HUES6 (cell line): Measurements from ENCODE around the gene LARGE1.

ENCODE experiments used
- H3K27ac ChIP-seq: 2 replicates; pipeline ENCODE4 v1.7.0; 2013; ENCODE audit warnings: low read depth, mild to moderate bottlenecking, low read length, inconsistent platforms
- H3K27me3 ChIP-seq: 2 replicates; pipeline ENCODE4 v1.6.1; 2013; ENCODE audit warnings: low read length; ENCODE audit not compliant: control insufficient read depth, insufficient read depth
- H3K36me3 ChIP-seq: 2 replicates; pipeline ENCODE4 v1.6.1; 2013; ENCODE audit warnings: low read length; ENCODE audit not compliant: control insufficient read depth, insufficient read depth
- H3K4me1 ChIP-seq: 2 replicates; pipeline ENCODE4 v1.6.1; 2013; ENCODE audit warnings: low read length; ENCODE audit not compliant: control insufficient read depth, insufficient read depth
- H3K4me3 ChIP-seq: 2 replicates; pipeline ENCODE4 v1.5.1; 2013; ENCODE audit warnings: low read depth, low read length
- H3K9ac ChIP-seq: one replicate; pipeline ENCODE4 v1.6.1; 2013; ENCODE audit warnings: mild to moderate bottlenecking, low read length
- H3K9me3 ChIP-seq: 2 replicates; pipeline ENCODE4 v1.6.1; 2013; ENCODE audit warnings: low read depth, low read length; ENCODE audit not compliant: control insufficient read depth, insufficient read depth

The LARGE1 gene

DNA sequence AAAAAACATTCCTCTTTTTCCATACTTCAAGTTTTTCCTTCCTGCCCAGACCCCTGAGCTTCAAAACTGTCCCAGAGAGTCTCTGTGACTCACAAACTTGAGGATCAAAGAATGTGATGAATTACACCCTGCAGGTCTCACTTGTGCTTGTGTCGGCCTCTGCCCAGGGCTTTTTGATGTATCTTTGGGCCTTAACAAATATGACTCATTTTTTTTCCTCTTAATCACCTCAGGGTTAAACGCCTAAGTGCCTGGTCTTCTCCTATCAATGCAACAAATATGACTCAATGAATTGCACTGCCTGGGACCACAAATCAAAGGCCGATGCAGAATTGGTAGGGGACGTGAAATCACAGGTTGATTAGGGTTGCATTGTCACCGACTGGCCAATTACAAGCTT lies 267.7 kb downstream of the LARGE1 start:
- Histone ChIP-seq H3K9ac (no peak overlapping the region), H3K36me3 (peaks cover 7% of the 10 kb centered on the region; the same call in 1 of the 2 replicates), H3K4me1 (peaks cover 18% of the 10 kb centered on the region), H3K27ac (no peak overlapping the region), H3K9me3 (peaks cover 8% of the 10 kb centered on the region), H3K4me3 (no peak overlapping the region), H3K27me3 (no peaks in the 10 kb centered on the region)

DNA sequence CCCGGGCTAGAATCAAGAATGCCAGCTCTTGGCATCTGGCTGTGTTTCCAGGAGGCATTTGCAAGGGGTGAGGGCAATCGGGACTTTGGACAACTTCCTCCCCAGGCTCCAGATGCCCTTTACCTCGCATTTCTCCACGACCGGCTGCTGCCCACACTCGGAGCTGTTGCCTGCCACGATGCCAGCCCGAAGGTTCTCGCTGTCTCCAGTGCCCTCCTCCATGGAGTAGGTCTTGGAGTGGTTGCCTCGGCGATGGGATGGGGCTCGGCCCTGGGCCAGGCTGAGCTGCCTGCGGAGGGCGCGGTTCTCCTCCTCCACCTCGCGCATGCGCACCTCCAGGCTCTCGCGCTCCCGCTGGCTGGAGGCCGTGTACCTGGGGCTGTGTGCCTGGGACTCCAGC lies 270.0 kb downstream of the LARGE1 start:
- H3K27ac ChIP-seq = no peak overlapping the region
- H3K4me1 ChIP-seq = peaks cover 18% of the 10 kb centered on the region
- H3K27me3 ChIP-seq = no peaks in the 10 kb centered on the region
- no peak overlapping the region for H3K9ac ChIP-seq
- peaks cover 7% of the 10 kb centered on the region; the same call in 1 of the 2 replicates for H3K36me3 ChIP-seq
- H3K9me3 ChIP-seq = no peaks in the 10 kb centered on the region
- no peak overlapping the region for H3K4me3 ChIP-seq

DNA sequence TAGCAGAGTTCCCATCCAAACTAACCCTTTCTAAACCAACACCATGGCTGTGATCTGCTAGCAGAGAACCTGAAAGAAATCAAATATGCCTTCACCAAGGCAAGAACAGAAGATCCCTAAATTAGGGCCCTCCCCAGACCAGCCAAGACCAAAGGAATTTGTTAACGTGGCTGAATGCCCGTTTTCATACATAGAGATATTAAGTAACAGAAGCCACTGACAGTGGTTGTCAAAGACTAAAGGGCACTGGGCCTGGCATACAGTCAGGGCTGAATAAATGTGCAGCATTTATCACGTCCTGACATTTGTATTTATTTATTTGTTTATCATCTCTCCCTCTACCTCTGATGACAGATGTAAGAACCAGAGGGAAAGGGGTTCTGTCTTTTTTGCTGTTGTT lies 271.8 kb downstream of the LARGE1 start:
- Histone ChIP-seq H3K9me3 (no peaks in the 10 kb centered on the region), H3K4me3 (no peak overlapping the region), H3K9ac (no peak overlapping the region), H3K4me1 (peaks cover 5% of the 10 kb centered on the region; the same call in 1 of the 2 replicates), H3K36me3 (peaks cover 7% of the 10 kb centered on the region; the same call in 1 of the 2 replicates), H3K27me3 (no peaks in the 10 kb centered on the region), H3K27ac (no peak overlapping the region)

DNA sequence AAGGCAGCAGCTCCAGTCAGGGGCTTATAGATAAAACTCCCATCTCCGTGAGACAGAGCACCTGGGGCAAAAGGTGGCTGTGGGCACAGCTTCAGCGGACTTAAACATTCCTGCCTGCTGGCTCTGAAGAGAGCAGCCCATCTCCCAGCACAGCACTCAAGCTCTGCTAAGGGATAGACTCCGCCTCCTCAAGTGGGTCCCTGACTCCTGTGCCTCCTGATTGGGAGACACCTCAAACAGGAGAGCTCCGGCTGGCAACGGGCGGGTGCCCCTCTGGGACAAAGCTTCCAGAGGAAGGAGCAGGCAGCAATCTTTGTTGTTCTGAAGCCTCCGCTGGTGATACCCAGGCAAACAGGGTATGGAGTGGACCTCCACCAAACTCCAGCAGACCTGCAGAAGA lies 279.4 kb downstream of the LARGE1 start:
- Histone ChIP-seq H3K27me3 (no peaks in the 10 kb centered on the region), H3K4me1 (no peaks in the 10 kb centered on the region), H3K9me3 (0 out of 2 replicates have a peak, but pooled peaks cover 9% of the 10 kb centered on the region), H3K27ac (no peak overlapping the region), H3K36me3 (no peaks in the 10 kb centered on the region), H3K4me3 (no peak overlapping the region), H3K9ac (no peak overlapping the region)

DNA sequence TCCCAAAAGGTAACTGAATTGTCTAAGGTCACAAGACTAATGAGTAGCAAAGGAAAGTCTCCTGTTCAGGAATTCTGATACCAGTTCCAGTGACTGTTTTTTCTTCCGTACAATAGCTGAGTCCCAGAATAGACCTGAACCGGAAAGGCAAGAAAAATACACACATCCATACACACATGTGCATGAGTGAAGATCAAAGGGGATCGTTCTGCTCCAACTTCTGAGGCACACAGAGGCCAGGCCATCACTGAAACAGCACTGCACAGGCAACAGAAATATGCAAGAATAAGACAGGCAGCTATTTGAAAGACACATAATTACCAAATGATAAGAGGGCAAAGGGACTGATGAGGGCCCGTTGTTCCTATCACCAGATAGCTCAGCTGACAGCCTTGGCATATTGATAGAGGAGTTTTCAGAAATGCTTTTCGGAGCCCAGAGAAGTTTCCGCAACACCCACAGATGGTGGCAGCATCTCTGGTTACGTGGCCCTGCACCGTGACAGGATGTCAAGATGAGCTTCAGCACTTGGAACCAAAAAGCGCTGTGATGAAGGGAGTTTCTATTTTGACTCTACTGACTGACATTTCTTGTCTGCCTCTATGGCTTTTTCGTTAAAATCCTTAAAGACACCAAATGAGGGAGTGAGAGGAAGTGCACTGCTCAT lies 280.6 kb downstream of the LARGE1 start:
- no peak overlapping the region for H3K4me3 ChIP-seq

DNA sequence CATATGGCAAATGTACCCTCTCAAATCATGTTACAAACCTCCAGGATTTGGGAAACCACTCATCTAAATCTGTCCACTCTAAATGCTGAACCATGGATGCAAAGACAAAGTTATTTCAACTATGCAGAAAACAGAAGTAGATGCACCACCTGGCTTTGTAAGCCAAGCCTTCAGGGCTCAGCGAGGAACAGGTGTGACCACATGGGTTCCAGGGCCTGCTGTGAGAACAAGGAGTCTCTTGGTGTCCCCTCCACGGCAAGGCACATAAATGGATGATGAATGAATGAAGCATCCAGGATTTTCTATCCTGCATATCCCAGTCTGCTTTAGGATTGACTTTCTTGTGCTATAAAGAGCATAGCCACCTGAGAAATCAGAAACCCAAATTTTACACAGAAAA lies 284.5 kb downstream of the LARGE1 start:
- H3K27me3 ChIP-seq = no peaks in the 10 kb centered on the region
- no peak overlapping the region for H3K4me3 ChIP-seq
- H3K4me1 ChIP-seq = no peaks in the 10 kb centered on the region
- H3K9me3 ChIP-seq = 0 out of 2 replicates have a peak, but pooled peaks cover 9% of the 10 kb centered on the region
- no peak overlapping the region for H3K27ac ChIP-seq
- H3K36me3 ChIP-seq = no peaks in the 10 kb centered on the region
- H3K9ac ChIP-seq = no peak overlapping the region

More for the DNA sequence above, 280.6 kb downstream of the LARGE1 start:
- 0 out of 2 replicates have a peak, but pooled peaks cover 9% of the 10 kb centered on the region for H3K9me3 ChIP-seq
- no peak overlapping the region for H3K27ac ChIP-seq
- H3K27me3 ChIP-seq = no peaks in the 10 kb centered on the region
- no peak overlapping the region for H3K9ac ChIP-seq
- no peaks in the 10 kb centered on the region for H3K4me1 ChIP-seq
- H3K36me3 ChIP-seq = no peaks in the 10 kb centered on the region

DNA sequence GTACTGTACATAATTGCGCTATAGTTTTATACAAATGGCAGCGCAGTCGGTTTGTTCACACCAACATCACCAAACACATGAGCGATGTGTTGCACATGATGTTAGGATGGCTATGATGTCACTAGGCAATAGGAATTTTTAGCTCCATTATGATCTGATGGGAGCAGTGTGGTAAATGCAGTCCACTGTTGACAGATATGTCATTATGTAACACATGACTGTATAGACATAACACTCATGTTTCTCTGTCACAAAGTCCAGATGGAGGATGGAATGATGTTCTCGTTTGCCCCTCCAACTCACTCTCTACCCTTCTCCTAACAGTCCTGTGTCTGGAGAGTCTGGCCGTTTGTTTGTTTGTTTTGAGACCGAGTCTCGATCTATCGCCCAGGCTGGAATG lies 288.5 kb downstream of the LARGE1 start:
- no peak overlapping the region for H3K4me3 ChIP-seq

DNA sequence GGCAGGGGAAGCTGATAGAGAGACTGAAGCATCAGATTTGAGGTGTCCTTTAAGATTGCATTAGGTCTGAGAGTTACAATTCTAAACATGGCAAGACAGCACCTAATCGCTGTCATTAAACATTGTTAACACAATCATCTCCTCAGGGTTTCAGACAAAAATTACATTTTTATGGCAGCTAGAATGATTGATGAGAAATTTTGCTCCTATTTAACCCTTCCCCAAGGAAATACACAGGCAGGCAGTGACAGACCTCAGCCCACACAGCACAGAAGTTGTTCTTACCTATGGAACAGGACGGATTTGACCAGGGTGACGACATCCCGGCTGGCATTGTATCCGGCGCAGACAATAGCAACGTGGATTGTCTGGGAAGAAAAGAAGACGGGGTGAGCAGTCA lies 294.3 kb downstream of the LARGE1 start:
- Histone ChIP-seq H3K27me3 (no peaks in the 10 kb centered on the region), H3K36me3 (peaks cover 26% of the 10 kb centered on the region), H3K27ac (no peak overlapping the region), H3K4me1 (no peaks in the 10 kb centered on the region), H3K9ac (no peak overlapping the region), H3K4me3 (no peak overlapping the region), H3K9me3 (no peaks in the 10 kb centered on the region)

More for the DNA sequence above, 288.5 kb downstream of the LARGE1 start:
- Histone ChIP-seq H3K27ac (no peak overlapping the region), H3K36me3 (no peaks in the 10 kb centered on the region), H3K4me1 (no peaks in the 10 kb centered on the region), H3K9ac (no peak overlapping the region), H3K27me3 (no peaks in the 10 kb centered on the region), H3K9me3 (no peaks in the 10 kb centered on the region)

DNA sequence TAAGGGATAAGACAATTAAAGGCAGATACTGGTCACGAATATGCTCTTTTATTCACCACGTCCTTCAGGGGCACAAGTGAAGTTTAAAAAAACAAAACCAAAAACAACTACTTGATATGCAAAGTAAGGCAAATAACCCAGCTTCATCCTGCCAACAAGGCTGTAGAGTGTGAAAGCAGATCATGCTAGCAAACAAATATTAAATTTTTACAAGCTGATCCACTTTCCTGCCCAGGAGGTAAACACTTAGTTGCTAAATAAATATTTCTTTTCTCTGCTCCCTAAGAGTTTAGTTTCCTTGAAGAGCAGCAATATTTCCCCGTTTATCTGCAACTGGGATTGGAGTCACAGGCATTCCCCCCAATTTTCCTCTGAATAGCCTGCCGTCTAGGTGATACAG lies 300.2 kb downstream of the LARGE1 start:
- Histone ChIP-seq H3K9ac (no peak overlapping the region), H3K27me3 (no peaks in the 10 kb centered on the region), H3K9me3 (peaks cover 4% of the 10 kb centered on the region; the same call in 1 of the 2 replicates), H3K27ac (no peak overlapping the region), H3K36me3 (peaks cover 17% of the 10 kb centered on the region), H3K4me3 (no peak overlapping the region), H3K4me1 (no peaks in the 10 kb centered on the region)

DNA sequence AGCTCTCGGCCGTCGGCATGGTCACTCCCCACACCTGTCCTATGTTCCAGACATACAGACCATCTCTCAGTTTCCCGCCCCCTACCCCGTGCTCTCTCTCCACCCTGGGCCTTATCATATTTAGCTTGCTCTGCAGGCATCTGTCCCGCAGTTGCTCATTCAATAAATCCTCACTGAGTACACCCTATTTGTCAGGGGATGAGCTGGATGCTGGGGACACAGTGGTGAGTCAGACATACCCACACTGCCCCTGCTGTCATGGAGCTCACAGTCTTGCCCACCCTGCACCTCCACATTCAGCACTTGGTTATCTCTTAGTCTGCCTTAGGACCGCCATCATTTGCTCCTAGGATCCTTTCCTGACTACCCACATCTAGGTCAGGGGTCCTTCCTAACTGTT lies 313.8 kb downstream of the LARGE1 start:
- Histone ChIP-seq H3K27ac (no peak overlapping the region), H3K36me3 (peaks cover 10% of the 10 kb centered on the region), H3K4me1 (no peaks in the 10 kb centered on the region; the same call in 1 of the 2 replicates), H3K4me3 (no peak overlapping the region), H3K9ac (no peak overlapping the region), H3K27me3 (no peaks in the 10 kb centered on the region), H3K9me3 (peaks cover 14% of the 10 kb centered on the region)

DNA sequence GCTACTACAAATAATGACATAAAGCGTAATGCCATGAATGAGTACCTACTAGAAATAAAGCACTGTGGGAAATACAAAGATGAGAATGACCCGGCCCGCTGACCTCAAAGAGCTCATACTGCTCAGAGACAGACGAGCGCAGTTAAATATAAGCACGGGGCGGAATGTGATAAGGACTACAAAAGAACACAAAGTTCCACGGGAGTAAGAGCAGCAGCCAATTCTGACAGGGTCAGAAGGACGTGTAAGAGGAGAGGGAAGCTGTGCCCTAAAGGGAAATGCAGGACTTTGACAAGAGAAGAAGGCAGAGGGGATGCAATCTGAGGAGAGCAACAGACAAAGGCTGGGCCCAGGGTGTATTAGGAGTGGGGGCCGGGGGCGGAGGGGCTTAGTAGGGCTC lies 314.6 kb downstream of the LARGE1 start:
- H3K9me3 ChIP-seq = peaks cover 7% of the 10 kb centered on the region
- no peak overlapping the region for H3K27ac ChIP-seq
- no peaks in the 10 kb centered on the region for H3K27me3 ChIP-seq
- peaks cover 7% of the 10 kb centered on the region for H3K36me3 ChIP-seq
- no peaks in the 10 kb centered on the region; the same call in 1 of the 2 replicates for H3K4me1 ChIP-seq
- no peak overlapping the region for H3K9ac ChIP-seq
- H3K4me3 ChIP-seq = no peak overlapping the region
